IPS-18a (cell line): ENCODE data around the gene ZBTB43.

Experiments
- H3K27ac ChIP-seq: one replicate; pipeline ENCODE4 v1.5.1; 2013; ENCODE audit warnings: low read length
- H3K27me3 ChIP-seq: one replicate; pipeline ENCODE4 v1.6.1; 2013; ENCODE audit warnings: mild to moderate bottlenecking, low read length; ENCODE audit not compliant: control insufficient read depth, insufficient read depth
- H3K36me3 ChIP-seq: one replicate; pipeline ENCODE4 v1.6.1; 2013; ENCODE audit warnings: low read depth, low read length; ENCODE audit not compliant: control insufficient read depth
- H3K4me1 ChIP-seq: one replicate; pipeline ENCODE4 v1.6.1; 2013; ENCODE audit warnings: low read depth, low read length; ENCODE audit not compliant: control insufficient read depth
- H3K4me3 ChIP-seq: one replicate; pipeline ENCODE4 v1.5.1; 2013; ENCODE audit warnings: low read length
- H3K9ac ChIP-seq: one replicate; pipeline ENCODE4 v1.6.1; 2013; ENCODE audit warnings: mild to moderate bottlenecking, low read length, moderate library complexity
- H3K9me3 ChIP-seq: one replicate; pipeline ENCODE4 v1.6.1; 2013; ENCODE audit warnings: low read depth, low read length; ENCODE audit not compliant: control insufficient read depth

Gene ZBTB43

GRCh38 chr9:126885131-126885641, 80.3 kb downstream of the ZBTB43 start:
- Histone ChIP-seq H3K9me3 (no peaks in the 10 kb centered on the region), H3K4me3 (no peak overlapping the region), H3K4me1 (peaks cover 8% of the 10 kb centered on the region), H3K27ac (no peak overlapping the region), H3K27me3 (no peaks in the 10 kb centered on the region), H3K9ac (no peak overlapping the region), H3K36me3 (peaks cover 14% of the 10 kb centered on the region)

GRCh38 chr9:126886034-126886822, 81.4 kb downstream of the ZBTB43 start:
- H3K4me1 ChIP-seq = peaks cover 8% of the 10 kb centered on the region
- peaks cover 6% of the 10 kb centered on the region for H3K36me3 ChIP-seq
- no peaks in the 10 kb centered on the region for H3K9me3 ChIP-seq
- H3K4me3 ChIP-seq = no peak overlapping the region
- H3K9ac ChIP-seq = no peak overlapping the region
- H3K27ac ChIP-seq = no peak overlapping the region
- H3K27me3 ChIP-seq = no peaks in the 10 kb centered on the region

- H3K9ac ChIP-seq = no peak overlapping the region
These were observed 82.1 kb downstream of the ZBTB43 start for GRCh38 chr9:126886897-126887296.

More at GRCh38 chr9:126886897-126887296, 82.1 kb downstream of the ZBTB43 start:
- no peaks in the 10 kb centered on the region for H3K27me3 ChIP-seq
- H3K9me3 ChIP-seq = no peaks in the 10 kb centered on the region
- peaks cover 3% of the 10 kb centered on the region for H3K36me3 ChIP-seq
- peaks cover 8% of the 10 kb centered on the region for H3K4me1 ChIP-seq
- no peak overlapping the region for H3K27ac ChIP-seq
- H3K4me3 ChIP-seq = no peak overlapping the region
